GM21786 (cell line): ENCODE measurements around the gene PUM2.
A peak's percentile ranks its signal among the peaks of the same experiment; 100 is the strongest.

ENCODE experiments used
- ATAC-seq: cut with Tn5 transposase; IDR thresholded peaks from one replicate; pipeline ENCODE4 v1.9.1; 2021; ENCODE audit not compliant: unreplicated experiment

The PUM2 gene

GRCh38 chr2:20218331-20219320 is 132.0 kb downstream of the PUM2 start:
- no peak for ATAC-seq

GRCh38 chr2:20217041-20217970 is 133.3 kb downstream of the PUM2 start:
- no peak for ATAC-seq

- no peak for ATAC-seq
Observed at GRCh38 chr2:20216130-20217025, 134.3 kb downstream of the PUM2 start.

- ATAC-seq: no peak
Observed at GRCh38 chr2:20215183-20216040, 135.2 kb downstream of the PUM2 start.

GRCh38 chr2:20214566-20215182 is 136.0 kb downstream of the PUM2 start:
- ATAC-seq: no peak

GRCh38 chr2:20213651-20214565 is 136.7 kb downstream of the PUM2 start:
- ATAC-seq: no peak

- ATAC-seq: no peak
Observed at GRCh38 chr2:20212871-20213503, 137.7 kb downstream of the PUM2 start.

- ATAC-seq: peak; percentile 64
Observed at GRCh38 chr2:20212459-20212870, 138.2 kb downstream of the PUM2 start.

- ATAC-seq: no peak
Observed at GRCh38 chr2:20211860-20212458, 138.7 kb downstream of the PUM2 start.

GRCh38 chr2:20211420-20211819 is 139.2 kb downstream of the PUM2 start:
- no peak for ATAC-seq

GRCh38 chr2:20210462-20210861 is 140.2 kb downstream of the PUM2 start:
- ATAC-seq: no peak

GRCh38 chr2:20209373-20210109 is 141.1 kb downstream of the PUM2 start:
- ATAC-seq: no peak

GRCh38 chr2:20208476-20208859 is 142.2 kb downstream of the PUM2 start:
- ATAC-seq: no peak

GRCh38 chr2:20207051-20207450 is 143.6 kb downstream of the PUM2 start:
- peak; percentile 63 for ATAC-seq

- no peak for ATAC-seq
Observed at GRCh38 chr2:20205915-20206524, 144.6 kb downstream of the PUM2 start.

GRCh38 chr2:20205069-20205468 is 145.6 kb downstream of the PUM2 start:
- no peak for ATAC-seq
